SKM-1 treated with dmso at 0.1 percent for 144 hours (cell line): ENCODE measurements around the gene ANAPC7.
A peak's percentile ranks its signal among the peaks of the same experiment; 100 is the strongest.
"Not testable (repeated sequence)": the region's sequence is repeated elsewhere in the genome, so short reads cannot be mapped to it uniquely, and the experiment has no call there.

Experiments used
- DNase-seq: peaks from one replicate; lab custom pipeline; 2025; ENCODE audit not compliant: unreplicated experiment; lab: John Stamatoyannopoulos, UW

ANAPC7 gene

GRCh38 chr12:110403146-110403975 lies at the start of gene ANAPC7:
ANAPC7 (minus strand) TSS chr12:110403708; CDS start chr12:110403627, 81 bp downstream.
- DNase-seq = peak; percentile 57

GRCh38 chr12:110451263-110451662 lies 47.8 kb upstream of the ANAPC7 start:
- DNase-seq = no peak

GRCh38 chr12:110449799-110450497 lies 46.4 kb upstream of the ANAPC7 start, which contains the start of gene ARPC3:
ARPC3 (minus strand) TSS chr12:110450337; CDS start chr12:110450260, 77 bp downstream.
- DNase-seq = peak; percentile 80

GRCh38 chr12:110444455-110444854 lies 40.9 kb upstream of the ANAPC7 start:
- DNase-seq = no peak

- DNase-seq = no peak
Observed at GRCh38 chr12:110436231-110436630, 32.7 kb upstream of the ANAPC7 start.

- DNase-seq = no peak
Observed at GRCh38 chr12:110431957-110432587, 28.6 kb upstream of the ANAPC7 start.

- not testable (repeated sequence) for DNase-seq
Observed at GRCh38 chr12:110429676-110430075, 26.2 kb upstream of the ANAPC7 start.

GRCh38 chr12:110426406-110426805 lies 22.9 kb upstream of the ANAPC7 start:
- DNase-seq = no peak

- no peak for DNase-seq
Observed at GRCh38 chr12:110424237-110424636, 20.7 kb upstream of the ANAPC7 start.

GRCh38 chr12:110421701-110422100 lies 18.2 kb upstream of the ANAPC7 start:
- no peak for DNase-seq

GRCh38 chr12:110421159-110421661 lies 17.7 kb upstream of the ANAPC7 start:
- DNase-seq = no peak

- DNase-seq = not testable (repeated sequence)
Observed at GRCh38 chr12:110420644-110421043, 17.1 kb upstream of the ANAPC7 start.

GRCh38 chr12:110417113-110417512 lies 13.6 kb upstream of the ANAPC7 start:
- peak; percentile 28 for DNase-seq

GRCh38 chr12:110410086-110410485 lies 6.6 kb upstream of the ANAPC7 start:
- DNase-seq = not testable (repeated sequence)

- DNase-seq = not testable (repeated sequence)
Observed at GRCh38 chr12:110405126-110405662, 1.7 kb upstream of the ANAPC7 start.

- peak; percentile 14 for DNase-seq
Observed at GRCh38 chr12:110403976-110404682, 621 bp upstream of the ANAPC7 start.

GRCh38 chr12:110382683-110383082 lies 20.8 kb downstream of the ANAPC7 start:
- DNase-seq = no peak

- no peak for DNase-seq
Observed at GRCh38 chr12:110379631-110380030, 23.9 kb downstream of the ANAPC7 start.

- DNase-seq = no peak
Observed at GRCh38 chr12:110379197-110379596, 24.3 kb downstream of the ANAPC7 start.

- not testable (repeated sequence) for DNase-seq
Observed at GRCh38 chr12:110378131-110378790, 25.2 kb downstream of the ANAPC7 start.
